ENCODE measurements around the gene RERGL. TPM values are rescaled to one million over a fixed set of nuclear protein-coding genes. Genes with fewer than 3 reads are reported as not detected.
"Not testable (repeated sequence)": the region's sequence is repeated elsewhere in the genome, so short reads cannot be mapped to it uniquely, and the experiment has no call there.

RERGL gene
- total and polyA plus RNA-seq, 2 donors (not counting 1 experiment from before 2014, with no cell fraction given) = 0.09 TPM; not detected in 1

- no peak overlapping the region for H3K27ac ChIP-seq (ENCODE audit: insufficient read depth, low read length)
- TF ChIP-seq EZH2 (IDR thresholded peaks at IDR 0.05; ENCODE audit: low read length, missing control alignments) (no peak), CTCF (conservative IDR thresholded peaks at IDR 0.05 in 1 of 2, IDR thresholded peaks at IDR 0.05 in 1 of 2; ENCODE audit: low read depth in 1 of 2, low read length in 2 of 2) (no peak)
- H3K36me3 ChIP-seq (ENCODE audit: control insufficient read depth, insufficient read depth, low read length) = no peaks in the 10 kb centered on the region
- no peaks in the 10 kb centered on the region for H3K4me1 ChIP-seq (ENCODE audit: control insufficient read depth, extremely low read depth, insufficient read depth, low read length)
- H3K4me2 ChIP-seq (ENCODE audit: extremely low read depth, insufficient read depth, low read length) = no peak overlapping the region
- no peaks in the 10 kb centered on the region for H3K27me3 ChIP-seq (ENCODE audit: control insufficient read depth, insufficient read depth, low read length)
- no peaks in the 10 kb centered on the region for H3K79me2 ChIP-seq (ENCODE audit: control insufficient read depth, insufficient read depth, low read length)
- no peak for DNase-seq (ENCODE audit: low read depth in 2 of 2)
- H3K4me3 ChIP-seq (replicated peaks in 1 of 4; ENCODE audit: control extremely low read depth in 1 of 4, insufficient read depth in 1 of 4, low read depth in 3 of 4, low read length in 4 of 4) = no peak overlapping the region
- H3K9ac ChIP-seq (ENCODE audit: insufficient read depth, low read length) = no peak overlapping the region
- no peak overlapping the region for H2AFZ ChIP-seq (ENCODE audit: low read length)
- no peaks in the 10 kb centered on the region for H4K20me1 ChIP-seq (ENCODE audit: control insufficient read depth, extremely low read depth, insufficient read depth, low read length)
- no peaks in the 10 kb centered on the region for H3K9me3 ChIP-seq (ENCODE audit: control insufficient read depth, insufficient read depth, low read depth, low read length)
Measured at GRCh38 chr12:18068355-18068754, 21.6 kb downstream of the RERGL start.

DNA sequence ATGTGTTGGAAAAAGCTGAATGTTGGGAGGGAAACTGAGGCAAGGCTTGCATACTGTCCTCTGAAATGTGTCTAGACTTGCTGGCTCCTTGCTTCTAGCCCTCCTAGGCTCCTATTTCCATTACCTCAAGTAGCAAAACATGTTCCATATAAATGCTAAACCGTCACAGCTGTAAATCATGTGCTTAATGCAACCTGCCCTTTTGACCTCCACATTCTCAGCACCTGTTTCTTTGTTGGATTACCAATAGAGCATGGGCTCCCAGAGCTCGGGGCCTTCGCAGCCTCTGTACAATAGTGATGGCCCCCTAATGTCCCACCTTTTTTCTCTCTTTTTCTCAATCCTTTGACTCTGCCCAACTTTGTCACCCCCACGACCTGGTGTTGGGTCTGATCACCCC, 23.3 kb downstream of the RERGL start:
- no peaks in the 10 kb centered on the region for H3K36me3 ChIP-seq (ENCODE audit: control insufficient read depth, insufficient read depth, low read length)
- TF ChIP-seq EZH2 (IDR thresholded peaks at IDR 0.05; ENCODE audit: low read length, missing control alignments) (no peak), CTCF (conservative IDR thresholded peaks at IDR 0.05 in 1 of 2, IDR thresholded peaks at IDR 0.05 in 1 of 2; ENCODE audit: low read depth in 1 of 2, low read length in 2 of 2) (no peak)

GRCh38 chr12:18062867-18063266, 27.1 kb downstream of the RERGL start:
- H3K79me2 ChIP-seq (ENCODE audit: control insufficient read depth, insufficient read depth, low read length); H3K27me3 ChIP-seq (ENCODE audit: control insufficient read depth, insufficient read depth, low read length); H3K9ac ChIP-seq (ENCODE audit: insufficient read depth, low read length); H4K20me1 ChIP-seq (ENCODE audit: control insufficient read depth, extremely low read depth, insufficient read depth, low read length); H3K27ac ChIP-seq (ENCODE audit: insufficient read depth, low read length); H3K36me3 ChIP-seq (ENCODE audit: control insufficient read depth, insufficient read depth, low read length); H3K9me3 ChIP-seq (ENCODE audit: control insufficient read depth, insufficient read depth, low read depth, low read length); H2AFZ ChIP-seq (ENCODE audit: low read length); H3K4me1 ChIP-seq (ENCODE audit: control insufficient read depth, extremely low read depth, insufficient read depth, low read length); H3K4me2 ChIP-seq (ENCODE audit: extremely low read depth, insufficient read depth, low read length); DNase-seq (ENCODE audit: low read depth in 2 of 2); H3K4me3 ChIP-seq (replicated peaks in 1 of 4; ENCODE audit: control extremely low read depth in 1 of 4, insufficient read depth in 1 of 4, low read depth in 3 of 4, low read length in 4 of 4): not testable (repeated sequence)

More for the DNA sequence above, 23.3 kb downstream of the RERGL start:
- H3K9me3 ChIP-seq (ENCODE audit: control insufficient read depth, insufficient read depth, low read depth, low read length) = no peaks in the 10 kb centered on the region
- no peaks in the 10 kb centered on the region for H4K20me1 ChIP-seq (ENCODE audit: control insufficient read depth, extremely low read depth, insufficient read depth, low read length)
- no peak for DNase-seq (ENCODE audit: low read depth in 2 of 2)
- no peak overlapping the region for H3K27ac ChIP-seq (ENCODE audit: insufficient read depth, low read length)
- no peaks in the 10 kb centered on the region for H3K4me1 ChIP-seq (ENCODE audit: control insufficient read depth, extremely low read depth, insufficient read depth, low read length)
- no peaks in the 10 kb centered on the region for H3K79me2 ChIP-seq (ENCODE audit: control insufficient read depth, insufficient read depth, low read length)
- no peak overlapping the region for H3K4me2 ChIP-seq (ENCODE audit: extremely low read depth, insufficient read depth, low read length)
- no peak overlapping the region for H3K4me3 ChIP-seq (replicated peaks in 1 of 4; ENCODE audit: control extremely low read depth in 1 of 4, insufficient read depth in 1 of 4, low read depth in 3 of 4, low read length in 4 of 4)
- no peaks in the 10 kb centered on the region for H3K27me3 ChIP-seq (ENCODE audit: control insufficient read depth, insufficient read depth, low read length)
- no peak overlapping the region for H2AFZ ChIP-seq (ENCODE audit: low read length)
- no peak overlapping the region for H3K9ac ChIP-seq (ENCODE audit: insufficient read depth, low read length)

All from fibroblast of lung (primary cell).